ENCODE data around the gene CEP57.

- TF ChIP-seq CTCF (conservative IDR thresholded peaks at IDR 0.05; ENCODE audit: low read depth, low read length) (no peak), EZH2 (IDR thresholded peaks at IDR 0.05; ENCODE audit: low read length, unreplicated experiment) (no peak)
Measured at GRCh38 chr11:95827696-95828095, 37.4 kb downstream of the CEP57 start.
